SU-DHL-6 (cell line): ENCODE results near the gene RCC2.

Experiments
- H2AFZ ChIP-seq: fragments of 200-600 bp; sonication (generic); 2 replicates; pipeline ENCODE4 v1.6.1; 2014; ENCODE audit warnings: low read depth, mild to moderate bottlenecking, moderate library complexity, mixed read lengths, antibody characterized with exemption, low read length; ENCODE audit not compliant: severe bottlenecking
- H3F3A ChIP-seq: fragments of 200-600 bp; shearing (Covaris generic); 2 replicates; pipeline ENCODE4 v1.6.0; 2016; ENCODE audit warnings: antibody characterized with exemption, mild to moderate bottlenecking; ENCODE audit not compliant: insufficient read depth
- H3K27ac ChIP-seq: fragments of 200-600 bp; sonication (generic); 2 replicates; pipeline ENCODE4 v1.5.1; 2016; ENCODE audit warnings: low read depth, mild to moderate bottlenecking, low read length, moderate library complexity, mixed read lengths
- H3K27me3 ChIP-seq: fragments of 200-600 bp; sonication (generic), shearing (Covaris generic); 2 replicates; pipeline ENCODE4 v1.6.0; 2014; ENCODE audit warnings: mild to moderate bottlenecking, low read length
- H3K36me3 ChIP-seq: fragments of 200-600 bp; sonication (generic); 2 replicates; pipeline ENCODE4 v1.6.1; 2014; ENCODE audit warnings: mild to moderate bottlenecking, low read length, mixed read lengths
- H3K4me2 ChIP-seq: fragments of 300-600, 200-600 bp; shearing (Covaris generic), sonication (generic); 2 replicates; pipeline ENCODE4 v1.6.0; 2014; ENCODE audit warnings: low read length, low read depth, mild to moderate bottlenecking; ENCODE audit not compliant: poor library complexity, severe bottlenecking
- H3K4me3 ChIP-seq: fragments of 200-600 bp; sonication (generic); 2 replicates; pipeline ENCODE4 v1.5.1; 2014; ENCODE audit warnings: antibody characterized with exemption, low read length, mild to moderate bottlenecking, mixed read lengths; ENCODE audit not compliant: insufficient read depth, poor library complexity, severe bottlenecking
- H3K79me2 ChIP-seq: fragments of 200-600 bp; sonication (generic); 2 replicates; pipeline ENCODE4 v1.6.1; 2014; ENCODE audit warnings: mild to moderate bottlenecking, low read length, moderate library complexity; ENCODE audit not compliant: insufficient read depth
- H3K9ac ChIP-seq: fragments of 200-600 bp; sonication (generic); 2 replicates; pipeline ENCODE4 v1.7.0; 2014; ENCODE audit warnings: mild to moderate bottlenecking, low read length
- H3K9me2 ChIP-seq: fragments of 200-600 bp; sonication (generic); replicated peaks from 2 replicates; pipeline ENCODE4 v1.6.1; 2014; ENCODE audit warnings: low read length; ENCODE audit not compliant: insufficient read depth
- H3K9me3 ChIP-seq: fragments of 200-600 bp; sonication (generic); 2 replicates; pipeline ENCODE4 v1.6.1; 2014; ENCODE audit warnings: low read length, mixed read lengths; ENCODE audit not compliant: insufficient read depth
- H4K20me1 ChIP-seq: fragments of 200-600 bp; sonication (generic); 2 replicates; pipeline ENCODE4 v1.6.1; 2014; ENCODE audit warnings: low read depth, mild to moderate bottlenecking, antibody characterized with exemption, low read length, moderate library complexity, mixed read lengths
- EZH2phosphoT487 ChIP-seq: fragments of 200-600 bp; sonication (generic), shearing (Covaris generic); conservative IDR thresholded peaks from 2 replicates; pipeline ENCODE4 v1.6.1; 2018; ENCODE audit warnings: mild to moderate bottlenecking, antibody characterized with exemption, low read length, moderate library complexity, mixed read lengths
- TF ChIP-seq, protein P1 (sequence below): fragments of 200-600 bp; sonication (generic); IDR thresholded peaks from one replicate; pipeline ENCODE4 v1.5.1; 2017; ENCODE audit warnings: antibody characterized with exemption, mild to moderate bottlenecking, low read length, moderate library complexity; ENCODE audit not compliant: insufficient read depth, poor library complexity, severe bottlenecking

The RCC2 gene

DNA sequence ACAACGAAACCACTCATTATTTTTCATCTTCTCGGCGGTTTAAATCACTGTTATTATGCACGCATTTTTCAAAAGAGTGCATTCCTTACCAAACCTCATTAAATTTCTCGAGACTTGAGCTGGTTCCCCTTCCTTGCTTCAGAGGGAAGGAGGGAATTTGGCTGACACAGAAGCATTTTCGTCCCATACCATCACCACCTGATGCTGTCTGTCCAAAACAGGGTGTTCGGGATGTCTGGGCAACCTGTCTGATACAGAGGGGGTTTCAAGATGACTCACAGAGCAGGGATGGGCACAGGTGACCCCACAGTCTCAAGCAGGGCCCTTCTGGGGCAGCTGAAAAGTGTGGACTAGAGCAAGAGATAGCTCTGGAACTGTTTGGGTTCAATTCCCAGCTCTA lies 12.3 kb upstream of the RCC2 start:
- H4K20me1 ChIP-seq: no peaks in the 10 kb centered on the region
- no peak overlapping the region for H3K4me2 ChIP-seq
- no peaks in the 10 kb centered on the region for H3K9me3 ChIP-seq
- H3K36me3 ChIP-seq: no peaks in the 10 kb centered on the region
- H3K27me3 ChIP-seq: no peaks in the 10 kb centered on the region
- H3K9ac ChIP-seq: no peak overlapping the region
- H3F3A ChIP-seq: no peaks in the 10 kb centered on the region
- no peak for TF ChIP-seq EZH2phosphoT487
- TF ChIP-seq, protein P1, sequence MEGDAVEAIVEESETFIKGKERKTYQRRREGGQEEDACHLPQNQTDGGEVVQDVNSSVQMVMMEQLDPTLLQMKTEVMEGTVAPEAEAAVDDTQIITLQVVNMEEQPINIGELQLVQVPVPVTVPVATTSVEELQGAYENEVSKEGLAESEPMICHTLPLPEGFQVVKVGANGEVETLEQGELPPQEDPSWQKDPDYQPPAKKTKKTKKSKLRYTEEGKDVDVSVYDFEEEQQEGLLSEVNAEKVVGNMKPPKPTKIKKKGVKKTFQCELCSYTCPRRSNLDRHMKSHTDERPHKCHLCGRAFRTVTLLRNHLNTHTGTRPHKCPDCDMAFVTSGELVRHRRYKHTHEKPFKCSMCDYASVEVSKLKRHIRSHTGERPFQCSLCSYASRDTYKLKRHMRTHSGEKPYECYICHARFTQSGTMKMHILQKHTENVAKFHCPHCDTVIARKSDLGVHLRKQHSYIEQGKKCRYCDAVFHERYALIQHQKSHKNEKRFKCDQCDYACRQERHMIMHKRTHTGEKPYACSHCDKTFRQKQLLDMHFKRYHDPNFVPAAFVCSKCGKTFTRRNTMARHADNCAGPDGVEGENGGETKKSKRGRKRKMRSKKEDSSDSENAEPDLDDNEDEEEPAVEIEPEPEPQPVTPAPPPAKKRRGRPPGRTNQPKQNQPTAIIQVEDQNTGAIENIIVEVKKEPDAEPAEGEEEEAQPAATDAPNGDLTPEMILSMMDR: no peak
- H3K9me2 ChIP-seq: no peaks in the 10 kb centered on the region
- H3K4me3 ChIP-seq: no peak overlapping the region
- no peak overlapping the region for H3K27ac ChIP-seq
- H3K79me2 ChIP-seq: no peaks in the 10 kb centered on the region
- no peak overlapping the region for H2AFZ ChIP-seq

DNA sequence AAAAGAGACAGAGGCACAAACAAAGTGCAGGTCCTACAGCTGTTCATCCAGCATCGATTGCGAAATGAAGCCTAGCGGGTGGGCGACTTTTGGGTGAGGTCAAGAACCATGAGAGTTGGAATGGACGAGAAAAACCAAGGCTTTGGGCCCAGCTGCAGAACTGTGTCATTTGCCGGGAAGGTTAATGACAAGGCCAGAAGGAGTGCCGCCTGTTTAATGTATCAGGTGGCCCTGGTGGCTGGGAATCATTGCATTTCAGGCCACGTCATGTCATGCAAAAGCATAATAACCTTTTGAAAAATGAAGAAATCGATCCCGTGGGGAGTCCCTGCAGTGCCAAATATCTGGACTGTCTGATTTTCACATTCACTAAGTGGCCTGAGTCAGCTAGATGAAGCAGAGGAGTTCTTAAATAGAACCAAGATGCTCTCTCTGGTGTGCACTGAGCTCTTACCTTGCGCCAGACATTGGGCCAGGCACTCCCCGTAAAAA lies 8.1 kb upstream of the RCC2 start:
- H3K27ac ChIP-seq: no peak overlapping the region
- H3K79me2 ChIP-seq: no peaks in the 10 kb centered on the region
- TF ChIP-seq EZH2phosphoT487: no peak
- TF ChIP-seq, protein P1: no peak
- no peak overlapping the region for H3K9ac ChIP-seq
- H2AFZ ChIP-seq: no peak overlapping the region
- H3K4me2 ChIP-seq: no peak overlapping the region
- no peaks in the 10 kb centered on the region for H3K9me2 ChIP-seq
- no peaks in the 10 kb centered on the region for H3K9me3 ChIP-seq
- H3K4me3 ChIP-seq: no peak overlapping the region
- no peaks in the 10 kb centered on the region for H4K20me1 ChIP-seq
- H3K27me3 ChIP-seq: no peaks in the 10 kb centered on the region
- H3K36me3 ChIP-seq: no peaks in the 10 kb centered on the region
- H3F3A ChIP-seq: no peaks in the 10 kb centered on the region

DNA sequence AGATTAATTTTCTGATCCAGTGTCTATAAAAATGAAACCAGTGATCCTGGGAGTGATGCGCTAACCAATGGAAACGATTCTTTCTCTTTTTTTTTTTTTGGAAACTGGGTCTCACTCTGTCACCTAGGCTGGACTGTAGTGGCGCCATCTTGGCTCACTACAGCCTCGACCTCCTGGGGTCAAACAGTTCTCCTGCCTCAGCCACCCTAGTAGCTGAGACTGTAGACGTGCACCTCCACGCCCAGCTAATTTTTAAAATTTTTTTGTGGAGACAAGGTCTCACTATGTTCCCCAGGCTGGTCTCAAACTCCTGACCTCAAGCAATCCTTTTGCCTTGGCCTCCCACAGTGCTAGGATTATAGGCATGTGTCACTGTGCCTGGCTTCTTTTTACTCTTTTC lies 3.4 kb upstream of the RCC2 start:
- no peak overlapping the region for H3K4me2 ChIP-seq
- H3K9ac ChIP-seq: no peak overlapping the region
- TF ChIP-seq EZH2phosphoT487: no peak
- TF ChIP-seq, protein P1: no peak
- H3K36me3 ChIP-seq: no peaks in the 10 kb centered on the region
- H3K9me2 ChIP-seq: no peaks in the 10 kb centered on the region
- H2AFZ ChIP-seq: no peak overlapping the region
- H3K79me2 ChIP-seq: peaks cover 11% of the 10 kb centered on the region
- H3F3A ChIP-seq: peaks cover 7% of the 10 kb centered on the region; the same call in 1 of the 2 replicates
- H3K27ac ChIP-seq: no peak overlapping the region
- H3K27me3 ChIP-seq: no peaks in the 10 kb centered on the region
- H3K4me3 ChIP-seq: no peak overlapping the region
- no peaks in the 10 kb centered on the region for H4K20me1 ChIP-seq
- H3K9me3 ChIP-seq: no peaks in the 10 kb centered on the region
